OCI-LY3 (cell line): Measurements from ENCODE around the gene PDE7B.

ENCODE experiments used
- CTCF ChIP-seq: fragments of 200-600, 300-600 bp; sonication (generic); IDR thresholded peaks from 2 replicates; pipeline ENCODE4 v1.5.1; 2014; ENCODE audit warnings: antibody characterized with exemption, low read length, low read depth
- EZH2phosphoT487 ChIP-seq: fragments of 200-600 bp; shearing (Covaris generic); IDR thresholded peaks from 2 replicates; pipeline ENCODE4 v1.6.1; 2018; ENCODE audit warnings: antibody characterized with exemption, mixed run types, low read depth

GRCh38 chr6:136037876-136038460 is 186.5 kb downstream of the PDE7B start:
- TF ChIP-seq CTCF (no peak), EZH2phosphoT487 (no peak)
